H9 (cell line): ENCODE measurements around the gene VAMP2. TPM values are rescaled to one million over a fixed set of nuclear protein-coding genes. Genes with fewer than 3 reads are reported as not detected.
"Not testable (repeated sequence)": the region's sequence is repeated elsewhere in the genome, so short reads cannot be mapped to it uniquely, and the experiment has no call there.

Experiments
- DNase-seq: peaks from one replicate; pipeline ENCODE4 v3.0.0-alpha.2; 2017
- H2AFZ ChIP-seq: one replicate; pipeline ENCODE4 v1.6.1; 2013; ENCODE audit warnings: mild to moderate bottlenecking, low read length, control low read depth, moderate library complexity
- H2AK5ac ChIP-seq: 2 replicates; pipeline ENCODE4 v1.6.1; 2013; ENCODE audit warnings: low read length, control low read depth, mixed read lengths; ENCODE audit not compliant: insufficient read length
- H2BK120ac ChIP-seq: one replicate; pipeline ENCODE4 v1.6.1; 2013; ENCODE audit warnings: low read depth, mild to moderate bottlenecking, low read length, control low read depth, inconsistent platforms; ENCODE audit not compliant: poor library complexity, severe bottlenecking
- H2BK12ac ChIP-seq: 2 replicates; pipeline ENCODE4 v1.6.1; 2013; ENCODE audit warnings: low read length, control low read depth, mixed read lengths, low read depth; ENCODE audit not compliant: insufficient read length
- H2BK15ac ChIP-seq: 2 replicates; pipeline ENCODE4 v1.6.1; 2013; ENCODE audit warnings: low read depth, low read length, control low read depth
- H2BK20ac ChIP-seq: one replicate; pipeline ENCODE4 v1.6.1; 2013; ENCODE audit warnings: low read depth, mild to moderate bottlenecking, low read length, control low read depth, inconsistent platforms; ENCODE audit not compliant: poor library complexity, severe bottlenecking
- H2BK5ac ChIP-seq: 2 replicates; pipeline ENCODE4 v1.6.1; 2013; ENCODE audit warnings: low read length, control low read depth, mixed read lengths; ENCODE audit not compliant: insufficient read length
- H3K14ac ChIP-seq: 2 replicates; pipeline ENCODE4 v1.6.1; 2013; ENCODE audit warnings: low read length, control low read depth; ENCODE audit not compliant: insufficient read depth
- H3K18ac ChIP-seq: 2 replicates; pipeline ENCODE4 v1.6.1; 2013; ENCODE audit warnings: low read depth, mild to moderate bottlenecking, mixed read lengths, low read length, control low read depth; ENCODE audit not compliant: insufficient read length
- H3K23ac ChIP-seq: 2 replicates; pipeline ENCODE4 v1.6.1; 2013; ENCODE audit warnings: low read length, control low read depth, mixed read lengths, low read depth; ENCODE audit not compliant: insufficient read length
- H3K23me2 ChIP-seq: 2 replicates; pipeline ENCODE4 v1.6.1; 2013; ENCODE audit warnings: low read depth, mild to moderate bottlenecking, mixed read lengths, low read length, control low read depth; ENCODE audit not compliant: insufficient read length, poor library complexity, severe bottlenecking
- H3K27ac ChIP-seq: 2 replicates; pipeline ENCODE4 v1.5.1; 2013; ENCODE audit warnings: low read length, control low read depth, mixed read lengths, low read depth; ENCODE audit not compliant: insufficient read length
- H3K27me3 ChIP-seq: 2 replicates; pipeline ENCODE4 v1.6.1; 2013; ENCODE audit warnings: low read length, control low read depth, inconsistent platforms; ENCODE audit not compliant: insufficient read depth
- H3K4ac ChIP-seq: 2 replicates; pipeline ENCODE4 v1.6.1; 2013; ENCODE audit warnings: low read depth, mild to moderate bottlenecking, control low read depth, inconsistent platforms, low read length, moderate library complexity
- H3K4me1 ChIP-seq: 2 replicates; pipeline ENCODE4 v1.6.1; 2013; ENCODE audit warnings: low read length, control low read depth, inconsistent platforms; ENCODE audit not compliant: insufficient read depth
- H3K4me2 ChIP-seq: 2 replicates; pipeline ENCODE4 v1.6.1; 2013; ENCODE audit warnings: low read length, control low read depth, mixed read lengths; ENCODE audit not compliant: insufficient read length, insufficient read depth
- H3K56ac ChIP-seq: 2 replicates; pipeline ENCODE4 v1.6.1; 2013; ENCODE audit warnings: low read depth, mild to moderate bottlenecking, mixed read lengths, low read length, control low read depth; ENCODE audit not compliant: insufficient read length
- H3K79me1 ChIP-seq: 2 replicates; pipeline ENCODE4 v1.6.1; 2013; ENCODE audit warnings: low read depth, mild to moderate bottlenecking, moderate library complexity, low read length, control low read depth, inconsistent platforms; ENCODE audit not compliant: insufficient read depth, poor library complexity, severe bottlenecking
- H3K79me2 ChIP-seq: 2 replicates; pipeline ENCODE4 v1.6.1; 2013; ENCODE audit warnings: low read length, control low read depth, inconsistent platforms; ENCODE audit not compliant: insufficient read depth
- H3K9ac ChIP-seq: 2 replicates; pipeline ENCODE4 v1.6.1; 2013; ENCODE audit warnings: low read length, control low read depth, mixed read lengths; ENCODE audit not compliant: insufficient read length; ENCODE audit errors: extremely low read depth
- H3K9me3 ChIP-seq: one replicate; pipeline ENCODE4 v1.6.1; 2013; ENCODE audit warnings: low read depth, low read length, inconsistent platforms; ENCODE audit not compliant: control insufficient read depth
- H3T11ph ChIP-seq: one replicate; pipeline ENCODE4 v1.6.1; 2013; ENCODE audit warnings: mild to moderate bottlenecking, low read length, control low read depth, inconsistent platforms
- H4K20me1 ChIP-seq: one replicate; pipeline ENCODE4 v1.6.1; 2013; ENCODE audit not compliant: control insufficient read depth, insufficient read length, insufficient read depth
- H4K5ac ChIP-seq: 2 replicates; pipeline ENCODE4 v1.6.1; 2013; ENCODE audit warnings: low read depth, mild to moderate bottlenecking, mixed read lengths, low read length, control low read depth; ENCODE audit not compliant: insufficient read length
- H4K8ac ChIP-seq: replicated peaks from 2 replicates; pipeline ENCODE4 v1.6.1; 2013; ENCODE audit warnings: low read length, control low read depth, mixed read lengths, low read depth; ENCODE audit not compliant: insufficient read length
- H4K91ac ChIP-seq: 2 replicates; pipeline ENCODE4 v1.6.1; 2013; ENCODE audit warnings: low read depth, mild to moderate bottlenecking, moderate library complexity, mixed read lengths, low read length, control low read depth; ENCODE audit not compliant: insufficient read length
- H3K27ac Mint-ChIP-seq, 3 experiments: 2 replicates in 2 of 3; 3 replicates in 1 of 3; pipeline ENCODE4 v1.8.0; 2020 to 2021; ENCODE audit warnings: mixed read lengths in 3 of 3, mild to moderate bottlenecking in 1 of 3, moderate library complexity in 1 of 3
- H3K27me3 Mint-ChIP-seq: 2 replicates; pipeline ENCODE4 v1.8.0; 2021; ENCODE audit warnings: low read depth, mild to moderate bottlenecking, moderate library complexity, mixed read lengths
- H3K36me3 Mint-ChIP-seq, 3 experiments: 2 replicates in 2 of 3; 3 replicates in 1 of 3; pipeline ENCODE4 v1.8.0; 2020 to 2021; ENCODE audit warnings: low read depth in 3 of 3, mixed read lengths in 3 of 3; ENCODE audit not compliant: insufficient read depth in 1 of 3
- H3K4me1 Mint-ChIP-seq, 2 experiments: 2 replicates each; pipeline ENCODE4 v1.8.0; 2020; ENCODE audit warnings: mixed read lengths in 2 of 2
- H3K4me3 Mint-ChIP-seq, 2 experiments: 2 replicates in 1 of 2; 3 replicates in 1 of 2; pipeline ENCODE4 v1.8.0; 2020 to 2021; ENCODE audit warnings: mild to moderate bottlenecking in 2 of 2, mixed read lengths in 2 of 2, moderate library complexity in 1 of 2
- H3K9me3 Mint-ChIP-seq, 2 experiments: 2 replicates in 1 of 2; 3 replicates in 1 of 2; pipeline ENCODE4 v1.8.0; 2020; ENCODE audit warnings: mild to moderate bottlenecking in 2 of 2, mixed read lengths in 2 of 2, moderate library complexity in 1 of 2
- WGBS: extraction: QIAGEN DNeasy Blood & Tissue Kit; methylation state at CpG from one replicate; pipeline ENCODE4 v1.1.7; 2013; ENCODE audit warnings: missing lambda C conversion rate, low lambda C conversion rate, mixed read lengths; ENCODE audit not compliant: insufficient read length; ENCODE audit errors: extremely low coverage; 5-methylcytosine and 5-hydroxymethylcytosine counted together
- total RNA-seq: library from RNA; stranded (reverse); gene quantifications from 2 replicates; pipeline ENCODE4 v1.2.1, GENCODE V29; 2021
- TF ChIP-seq, protein P1 (sequence below): fragments of 200-600 bp; sonication (generic); conservative IDR thresholded peaks from 3 replicates; pipeline ENCODE4 v1.8.0; 2021; ENCODE audit warnings: antibody characterized with exemption, mild to moderate bottlenecking

VAMP2 gene
- total RNA-seq, 1 experiment from 2014 or later = 22.8 TPM

DNA sequence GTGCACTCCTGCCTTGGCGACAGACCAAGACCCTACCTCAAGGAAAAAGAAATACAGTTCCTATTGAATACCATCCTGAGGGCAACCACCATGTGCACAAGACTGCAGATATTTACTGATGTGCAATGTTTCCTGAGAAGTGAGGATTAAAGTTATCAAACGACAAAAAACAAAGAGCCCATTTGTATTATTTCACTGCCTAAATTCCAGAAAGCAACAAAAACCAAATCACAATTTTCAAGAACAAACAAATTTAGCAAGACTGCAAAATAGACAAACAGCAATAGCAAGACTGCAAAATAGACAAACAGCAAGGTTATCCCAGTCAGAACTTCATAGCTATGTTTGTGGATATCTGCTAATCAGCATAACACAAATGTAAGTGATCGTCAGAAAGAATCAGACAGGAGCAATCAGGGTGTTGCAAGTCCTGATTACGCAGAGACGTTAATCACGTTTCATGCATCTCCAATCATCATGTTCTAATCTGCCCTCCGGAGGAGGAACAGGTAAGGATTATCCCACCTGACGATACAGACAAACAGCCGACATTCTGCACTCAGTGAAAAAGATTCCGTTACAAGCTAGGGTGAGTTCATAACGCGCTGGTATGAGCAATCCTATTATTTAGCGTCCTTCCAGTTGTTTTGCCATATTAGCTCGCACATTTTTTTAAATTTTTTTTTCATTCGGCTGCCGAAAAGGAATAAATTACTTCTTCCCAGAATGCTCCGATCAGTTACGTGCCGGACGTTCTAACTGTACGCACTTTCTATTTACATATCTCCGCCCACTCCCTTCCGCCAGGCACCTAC is 10.5 kb upstream of the VAMP2 start:
- Histone ChIP-seq H3K27me3 (no peaks in the 10 kb centered on the region), H3K79me1 (no peaks in the 10 kb centered on the region), H3K23ac (no peak overlapping the region), H3K9me3 (no peaks in the 10 kb centered on the region), H3K14ac (peak overlapping the region; percentile 80; the same call in 1 of the 2 replicates), H3K23me2 (peaks cover 10% of the 10 kb centered on the region), H3T11ph (no peak overlapping the region), H2BK120ac (no peak overlapping the region), H3K4ac (no peak overlapping the region; the same call in 1 of the 2 replicates), H3K27ac (peak overlapping the region; percentile 49), H3K4me1 (peaks cover 5% of the 10 kb centered on the region; the same call in 1 of the 2 replicates), H2BK15ac (no peak overlapping the region), H3K4me2 (peak overlapping the region; percentile 67), H3K18ac (peak overlapping the region; percentile 77), H3K9ac (peak overlapping the region; percentile 79), H4K20me1 (no peaks in the 10 kb centered on the region), H4K5ac (no peak overlapping the region), H2AFZ (no peak overlapping the region), H4K8ac (no peak overlapping the region), H3K79me2 (no peaks in the 10 kb centered on the region), H2BK12ac (no peak overlapping the region), H2AK5ac (no peak overlapping the region), H2BK5ac (peak overlapping the region; percentile 73), H2BK20ac (no peak overlapping the region), H4K91ac (no peak overlapping the region), H3K56ac (peak overlapping the region; percentile 22)
- TF ChIP-seq, protein P1, sequence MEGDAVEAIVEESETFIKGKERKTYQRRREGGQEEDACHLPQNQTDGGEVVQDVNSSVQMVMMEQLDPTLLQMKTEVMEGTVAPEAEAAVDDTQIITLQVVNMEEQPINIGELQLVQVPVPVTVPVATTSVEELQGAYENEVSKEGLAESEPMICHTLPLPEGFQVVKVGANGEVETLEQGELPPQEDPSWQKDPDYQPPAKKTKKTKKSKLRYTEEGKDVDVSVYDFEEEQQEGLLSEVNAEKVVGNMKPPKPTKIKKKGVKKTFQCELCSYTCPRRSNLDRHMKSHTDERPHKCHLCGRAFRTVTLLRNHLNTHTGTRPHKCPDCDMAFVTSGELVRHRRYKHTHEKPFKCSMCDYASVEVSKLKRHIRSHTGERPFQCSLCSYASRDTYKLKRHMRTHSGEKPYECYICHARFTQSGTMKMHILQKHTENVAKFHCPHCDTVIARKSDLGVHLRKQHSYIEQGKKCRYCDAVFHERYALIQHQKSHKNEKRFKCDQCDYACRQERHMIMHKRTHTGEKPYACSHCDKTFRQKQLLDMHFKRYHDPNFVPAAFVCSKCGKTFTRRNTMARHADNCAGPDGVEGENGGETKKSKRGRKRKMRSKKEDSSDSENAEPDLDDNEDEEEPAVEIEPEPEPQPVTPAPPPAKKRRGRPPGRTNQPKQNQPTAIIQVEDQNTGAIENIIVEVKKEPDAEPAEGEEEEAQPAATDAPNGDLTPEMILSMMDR = no peak
- Mint-ChIP-seq H3K4me1 (peaks cover 26 to 28% of the 10 kb centered on the region in 2 experiments), H3K27ac (peak overlapping the region; percentile 100), H3K4me3 (peak overlapping the region; percentile 74 to 90), H3K9me3 (no peaks in the 10 kb centered on the region; a peak in 1 of 5 replicates), H3K36me3 (no peaks in the 10 kb centered on the region), H3K27me3 (no peaks in the 10 kb centered on the region)
- WGBS = no CpG with 5 or more reads among the region's 23 CpGs
- peak; percentile 94 for DNase-seq

DNA sequence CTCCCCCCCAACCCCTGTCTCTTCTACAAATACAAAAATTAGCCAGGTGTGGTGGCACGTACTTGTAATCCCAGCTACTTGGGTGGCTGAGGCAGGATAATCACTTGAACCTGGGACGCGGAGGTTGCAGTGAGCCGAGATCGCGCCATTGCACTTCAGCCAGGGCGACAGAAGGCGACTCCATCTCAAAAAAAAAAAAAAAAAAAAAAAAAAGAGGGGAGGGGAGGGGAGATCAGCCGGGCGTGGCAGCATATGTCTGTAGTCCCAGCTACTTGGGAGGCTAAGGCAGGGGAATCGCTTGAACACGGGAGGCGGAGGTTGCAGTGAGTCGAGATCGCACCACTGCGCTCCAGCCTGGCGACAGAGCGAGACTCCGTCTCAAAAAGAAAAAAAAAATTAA is 7.4 kb upstream of the VAMP2 start:
- H4K5ac ChIP-seq, H2BK12ac ChIP-seq, H4K8ac ChIP-seq, H2AK5ac ChIP-seq, H3K23ac ChIP-seq, H2BK120ac ChIP-seq, H3K23me2 ChIP-seq, H2BK5ac ChIP-seq, H3K79me1 ChIP-seq, H3K9me3 Mint-ChIP-seq, H3K27ac Mint-ChIP-seq, H3K9me3 ChIP-seq, H3K56ac ChIP-seq, H3K27me3 Mint-ChIP-seq, H3K27me3 ChIP-seq, H3K14ac ChIP-seq, H3K36me3 Mint-ChIP-seq, H3K18ac ChIP-seq, H3K4me3 Mint-ChIP-seq, H3K9ac ChIP-seq, H4K91ac ChIP-seq, H3K79me2 ChIP-seq, H3K4me1 ChIP-seq, H3K4ac ChIP-seq, H3K27ac ChIP-seq, DNase-seq, H2BK15ac ChIP-seq, H4K20me1 ChIP-seq, H3T11ph ChIP-seq, H3K4me2 ChIP-seq, H2BK20ac ChIP-seq, H2AFZ ChIP-seq: not testable (repeated sequence)
- H3K4me1 Mint-ChIP-seq = peaks cover 12 to 16% of the 10 kb centered on the region in 2 experiments
- no CpG with 5 or more reads among the region's 19 CpGs for WGBS
